Activated CD4-positive, alpha-beta T cell treated with anti-CD3 and anti-CD28 coated beads, Interleukin-10, Interleukin-2, amounts not matched to agents 100 ng/mL and 50 ng/mL, durations not matched to agents 16 hours and 8 hours (primary cell): ENCODE results near the gene HIRIP3.
"Not testable (repeated sequence)": the region's sequence is repeated elsewhere in the genome, so short reads cannot be mapped to it uniquely, and the experiment has no call there.

ENCODE experiments used
- DNase-seq: peaks from one replicate; pipeline ENCODE4 v3.0.0-alpha.2; 2020

Gene HIRIP3

GRCh38 chr16:30016555-30017276 is 21.3 kb upstream of the HIRIP3 start:
- DNase-seq, result no peak

DNA sequence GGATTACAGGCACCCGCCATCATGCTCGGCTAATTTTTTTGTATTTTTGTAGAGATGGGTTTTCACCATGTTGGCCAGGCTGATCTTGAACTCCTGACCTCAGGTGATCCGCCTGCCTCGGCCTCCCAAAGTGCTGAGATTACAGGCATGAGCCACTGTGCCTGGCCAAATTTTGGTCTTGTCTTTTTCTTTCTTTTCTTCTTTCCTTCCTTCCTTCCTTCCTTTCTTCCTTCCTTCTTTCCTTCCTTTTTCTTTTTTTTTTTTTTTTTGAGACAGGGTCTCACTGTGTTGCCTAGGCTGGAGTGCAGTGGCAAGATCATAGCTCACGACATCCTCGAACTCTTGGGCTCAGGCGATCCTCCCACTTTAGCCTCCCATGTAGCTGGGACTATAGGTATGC is 20.0 kb upstream of the HIRIP3 start:
- DNase-seq, result not testable (repeated sequence)

DNA sequence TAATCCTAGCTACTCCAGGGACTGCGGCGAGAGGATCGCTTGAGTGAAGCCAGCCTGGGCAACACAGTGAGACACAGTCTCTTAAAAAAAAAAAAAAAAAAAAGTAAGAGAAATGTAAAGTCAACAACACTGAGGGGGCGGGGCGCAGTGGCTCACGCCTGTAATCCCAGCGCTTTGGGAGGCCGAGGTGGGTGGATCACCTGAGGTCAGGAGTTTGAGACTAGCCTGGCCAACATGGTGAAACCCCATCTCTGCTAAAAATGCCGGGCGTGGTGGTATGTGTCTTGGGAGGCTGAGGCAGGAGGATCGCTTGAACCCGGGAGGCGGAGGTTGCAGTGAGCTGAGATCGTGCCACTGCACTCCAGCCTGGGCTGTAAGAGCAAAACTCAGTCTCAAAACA is 17.2 kb upstream of the HIRIP3 start:
- not testable (repeated sequence) for DNase-seq

- DNase-seq, result no peak
These were observed 16.5 kb upstream of the HIRIP3 start for GRCh38 chr16:30011714-30012504.

GRCh38 chr16:30010844-30011713 is 15.7 kb upstream of the HIRIP3 start, which contains the start of gene DOC2A:
Gene DOC2A (minus strand): TSS chr16:30011027. CDS start chr16:30010222, 805 bp downstream.
- DNase-seq, result no peak

GRCh38 chr16:30009990-30010843 is 14.8 kb upstream of the HIRIP3 start:
- DNase-seq, result no peak

GRCh38 chr16:30009085-30009862 is 13.9 kb upstream of the HIRIP3 start:
- no peak for DNase-seq

DNA sequence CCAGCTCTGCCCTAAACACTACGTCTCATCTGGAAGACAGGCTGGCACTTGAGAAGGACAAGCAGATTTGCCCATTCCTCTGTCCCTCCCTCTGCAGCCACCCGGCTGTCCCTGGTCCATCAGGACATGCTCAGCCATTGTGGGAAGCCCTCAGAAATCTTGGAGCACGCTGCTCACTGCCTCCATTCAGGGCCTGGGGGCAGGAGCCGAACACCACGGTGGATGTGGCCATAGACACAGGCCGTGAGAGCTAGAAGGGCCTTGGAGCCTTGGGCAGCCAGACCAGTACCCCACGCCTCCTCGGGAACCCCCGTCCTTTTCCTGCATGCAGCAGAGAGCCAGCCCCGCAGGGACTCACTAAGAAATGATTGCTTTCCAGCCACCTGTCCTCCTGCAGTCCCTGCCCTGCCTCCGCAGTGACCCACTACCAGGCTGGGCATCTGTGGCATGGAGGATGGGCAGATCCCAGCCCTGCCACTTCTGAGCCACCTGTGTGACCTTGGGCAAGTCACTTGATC is 12.0 kb upstream of the HIRIP3 start:
- no peak for DNase-seq

- no peak for DNase-seq
These were observed 11.4 kb upstream of the HIRIP3 start for GRCh38 chr16:30006659-30007377.

DNA sequence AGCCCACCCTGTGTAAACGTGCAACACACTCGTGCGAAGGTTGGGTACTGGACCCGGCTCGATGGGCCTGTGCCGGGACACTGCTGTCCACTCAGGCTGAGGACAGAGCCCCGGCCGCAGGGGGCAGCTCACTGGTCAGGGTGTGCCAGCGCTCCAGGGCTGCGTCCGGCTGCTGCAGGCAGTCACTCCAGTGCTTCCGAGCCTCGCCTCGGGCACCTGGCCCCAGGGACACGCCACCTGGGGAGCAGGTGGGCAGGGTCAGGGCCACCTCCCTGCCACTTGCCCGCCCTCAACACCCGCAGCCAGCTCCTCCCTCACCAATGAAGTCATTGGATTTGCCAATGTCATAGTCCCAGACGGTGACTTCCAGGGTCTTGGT is 10.7 kb upstream of the HIRIP3 start:
- DNase-seq, result no peak

GRCh38 chr16:30005341-30006094 is 10.1 kb upstream of the HIRIP3 start:
- DNase-seq, result peak; percentile 38

- no peak for DNase-seq
These were observed 9.4 kb upstream of the HIRIP3 start for GRCh38 chr16:30004811-30005242.

DNA sequence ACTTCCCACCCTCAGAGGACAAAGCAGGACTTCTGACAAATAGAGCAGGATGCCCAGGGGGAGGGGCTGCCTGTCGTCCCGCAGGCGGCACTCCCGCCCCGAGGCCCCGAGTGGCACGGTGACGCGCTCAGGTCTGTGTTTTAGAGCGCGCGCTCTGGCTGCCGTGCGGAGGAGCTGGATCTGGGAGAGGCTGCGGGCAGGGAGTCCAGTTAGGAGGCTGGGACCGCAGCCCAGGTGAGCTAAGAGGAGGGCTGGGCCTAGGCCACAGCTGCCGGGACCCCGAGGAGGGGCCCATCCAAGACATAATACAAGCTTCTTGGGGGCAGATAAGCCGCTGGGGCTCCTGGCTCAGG is 9.0 kb upstream of the HIRIP3 start:
- no peak for DNase-seq

GRCh38 chr16:30003670-30004423 is 8.4 kb upstream of the HIRIP3 start:
- DNase-seq, result no peak

DNA sequence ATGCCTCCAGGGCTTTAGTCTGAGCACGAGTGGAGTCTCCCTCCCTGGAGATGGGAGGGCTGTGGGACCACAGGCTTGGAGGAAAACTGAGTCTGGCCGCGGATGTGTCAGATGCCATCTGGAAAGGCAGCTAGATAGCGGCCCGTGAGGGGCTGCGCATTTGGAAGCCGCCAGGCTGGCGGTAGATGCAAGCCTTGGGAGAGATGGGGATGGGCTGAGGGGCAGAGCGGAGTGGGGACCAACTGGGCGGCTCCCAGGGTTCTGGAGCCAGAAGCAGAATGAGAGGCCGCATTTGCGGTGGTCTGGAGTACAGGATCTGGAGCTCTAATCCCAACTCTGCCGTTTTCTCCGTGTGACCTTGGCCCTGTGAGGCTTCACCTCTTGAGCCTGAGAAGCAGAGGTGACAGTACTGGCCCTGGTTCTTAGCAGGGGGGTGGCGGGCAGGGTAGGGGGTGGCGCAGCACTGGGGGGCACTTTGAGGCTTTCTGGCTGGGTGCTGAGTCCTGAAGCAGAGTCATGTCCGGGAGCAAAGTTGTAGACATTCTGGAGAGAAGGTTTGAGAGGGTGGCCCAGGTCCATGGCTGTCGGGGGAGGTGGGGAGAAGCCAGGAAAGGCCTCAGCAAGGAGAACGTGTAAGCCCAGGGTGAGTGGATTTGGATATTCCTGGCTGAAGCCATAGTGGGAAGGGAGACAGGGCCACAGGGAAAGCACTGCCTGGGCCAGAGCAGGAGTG is 7.4 kb upstream of the HIRIP3 start:
- DNase-seq, result no peak

DNA sequence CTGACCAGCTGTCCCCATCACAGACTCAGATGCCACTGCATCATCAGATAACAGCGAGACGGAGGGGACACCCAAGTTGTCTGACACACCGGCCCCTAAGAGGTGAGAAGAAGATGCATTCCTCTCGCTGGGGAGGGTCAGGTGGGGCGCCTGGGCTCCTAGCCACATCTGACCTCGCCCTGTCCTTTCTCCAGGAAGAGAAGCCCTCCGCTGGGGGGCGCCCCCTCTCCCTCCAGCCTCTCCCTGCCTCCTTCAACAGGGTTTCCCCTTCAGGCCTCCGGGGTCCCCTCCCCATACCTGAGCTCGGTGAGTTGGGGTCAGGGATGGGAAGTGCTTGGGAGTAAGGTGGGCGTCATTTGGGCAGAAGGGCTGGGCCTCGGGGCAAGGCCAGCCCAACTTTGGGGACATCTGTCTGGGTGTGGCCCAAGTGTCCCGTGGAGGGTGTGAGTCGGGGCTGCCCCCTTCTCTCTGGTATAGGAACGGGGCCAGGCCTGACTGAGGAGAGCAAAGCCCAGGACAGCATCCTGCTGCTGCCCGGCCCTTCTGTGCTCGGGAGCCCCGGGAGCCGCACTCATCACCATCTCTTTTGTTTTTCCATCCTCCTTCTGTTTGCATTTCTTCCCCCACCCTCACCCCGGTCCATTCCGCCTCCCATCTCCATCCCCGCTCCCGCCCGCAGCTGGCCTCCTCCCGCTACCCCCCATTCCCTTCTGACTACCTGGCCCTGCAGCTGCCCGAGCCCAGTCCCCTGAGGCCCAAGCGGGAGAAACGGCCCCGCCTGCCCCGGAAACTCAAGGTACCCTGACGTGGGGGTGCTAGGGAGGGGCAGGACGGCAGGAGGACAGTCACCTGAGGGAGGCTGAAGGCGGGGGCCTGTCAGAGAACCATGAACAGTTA is 5.6 kb upstream of the HIRIP3 start:
- DNase-seq, result no peak

DNA sequence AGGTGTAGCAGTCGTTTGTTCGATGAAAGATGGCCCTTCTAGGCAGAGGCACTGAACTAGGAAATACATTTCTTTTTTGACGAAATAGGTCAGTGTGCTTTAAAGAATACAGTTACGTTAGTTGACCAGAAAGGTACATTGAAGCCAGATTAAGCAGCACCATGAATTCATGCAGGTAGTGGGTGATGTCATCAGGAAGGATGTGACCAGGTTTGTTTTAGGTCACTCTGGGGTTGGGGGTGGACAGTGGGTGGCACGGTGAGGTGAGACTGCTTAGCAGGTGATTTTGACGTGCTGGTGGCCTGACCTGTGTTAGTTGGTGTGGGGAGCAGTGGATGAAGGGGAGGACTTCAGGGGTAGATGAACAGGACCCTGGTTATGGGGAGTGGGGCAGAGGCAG is 4.2 kb upstream of the HIRIP3 start:
- DNase-seq, result no peak
